ENCODE results near the gene IL9R. TPM values are rescaled to one million over a fixed set of nuclear protein-coding genes. Genes with fewer than 3 reads are reported as not detected.

The IL9R gene
- total and polyA plus RNA-seq, 10 of the 15 experiments (the other 5 are each of a cell fraction or from before 2014, with no cell fraction given), result 0.47 to 5.9 (median 2.4) TPM

DNA sequence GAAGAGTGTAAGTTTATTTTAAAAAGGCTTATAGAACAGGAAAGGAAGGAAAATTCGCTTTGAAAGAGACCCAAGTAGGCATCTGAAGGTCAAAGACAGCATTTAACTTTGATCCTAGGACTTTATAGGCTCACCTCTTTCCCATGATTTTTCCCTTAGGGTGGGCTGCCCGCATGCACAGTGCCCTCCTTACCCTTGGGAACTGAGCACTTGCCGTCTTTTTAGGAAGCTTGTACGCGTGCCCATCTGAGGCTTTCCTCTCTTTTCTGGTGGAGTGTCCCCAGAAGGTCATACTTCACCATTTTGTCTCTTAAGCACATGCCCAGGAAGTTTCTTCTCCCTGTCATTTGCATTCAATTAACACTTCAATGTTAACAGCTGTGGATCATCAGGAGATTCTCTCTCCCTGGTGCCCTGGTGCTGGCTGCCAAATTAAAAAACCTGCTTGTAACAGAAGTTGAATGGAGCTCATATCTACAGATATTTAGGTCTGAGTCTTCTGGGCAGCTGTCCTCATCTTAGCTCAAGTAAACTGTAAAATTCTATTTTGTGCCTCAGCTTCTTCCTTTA is 38.4 kb upstream of the IL9R start:
- no peaks in the 10 kb centered on the region for H3K4me1 ChIP-seq (ENCODE audit: control insufficient read depth, insufficient read depth, low read length)
- ChIA-PET RAD21 (ENCODE audit: unreplicated experiment) (no interaction called here), POLR2A (no interaction called here), CTCF (no interaction called here), SMC1A (ENCODE audit: uncharacterized antibody, unreplicated experiment) (no interaction called here)
- H4K20me1 ChIP-seq (ENCODE audit: control insufficient read depth, insufficient read depth), result no peaks in the 10 kb centered on the region
- no peaks in the 10 kb centered on the region; the same call in 2 of the 3 replicates for H3K9me3 ChIP-seq (replicated peaks; ENCODE audit: control insufficient read depth, insufficient read depth, low read length)
- WGBS (ENCODE audit: insufficient coverage, insufficient replicate concordance, low lambda C conversion rate, missing lambda C conversion rate), result 41% methylated on average over 5 of the region's 5 CpGs
- no TSS peak for BruUV-seq (replicated peaks)
- no peak overlapping the region for H2AFZ ChIP-seq (ENCODE audit: control insufficient read depth, low read depth, low read length)
- no peak overlapping the region for H3K27ac ChIP-seq (ENCODE audit: control insufficient read depth, insufficient read depth)
- intact Hi-C loops (cut with micrococcal nuclease; ENCODE audit: unreplicated experiment), result no loop called here
- in situ Hi-C loops (cut with MboI), result no loop called here
- H3K27me3 ChIP-seq (replicated peaks in 1 of 2; ENCODE audit: control insufficient read depth in 2 of 2, insufficient read depth in 2 of 2, low read length in 1 of 2), result no peaks in the 10 kb centered on the region
- DNase-seq (ENCODE audit: low read depth, low spot score), result no peak
- no peak for FAIRE-seq
- H3K4me2 ChIP-seq (ENCODE audit: control insufficient read depth, insufficient read depth), result no peak overlapping the region
- no peak for ATAC-seq
- H3K36me3 ChIP-seq (ENCODE audit: control insufficient read depth in 2 of 2, insufficient read depth in 2 of 2, low read length in 1 of 2), result no peaks in the 10 kb centered on the region
- no peak for TF ChIP-seq TAF1 (IDR thresholded peaks at IDR 0.05; ENCODE audit: borderline replicate concordance, low read depth, low read length)
- TF ChIP-seq FOXK2 (IDR thresholded peaks at IDR 0.05), result no peak
- TF ChIP-seq, protein P1, sequence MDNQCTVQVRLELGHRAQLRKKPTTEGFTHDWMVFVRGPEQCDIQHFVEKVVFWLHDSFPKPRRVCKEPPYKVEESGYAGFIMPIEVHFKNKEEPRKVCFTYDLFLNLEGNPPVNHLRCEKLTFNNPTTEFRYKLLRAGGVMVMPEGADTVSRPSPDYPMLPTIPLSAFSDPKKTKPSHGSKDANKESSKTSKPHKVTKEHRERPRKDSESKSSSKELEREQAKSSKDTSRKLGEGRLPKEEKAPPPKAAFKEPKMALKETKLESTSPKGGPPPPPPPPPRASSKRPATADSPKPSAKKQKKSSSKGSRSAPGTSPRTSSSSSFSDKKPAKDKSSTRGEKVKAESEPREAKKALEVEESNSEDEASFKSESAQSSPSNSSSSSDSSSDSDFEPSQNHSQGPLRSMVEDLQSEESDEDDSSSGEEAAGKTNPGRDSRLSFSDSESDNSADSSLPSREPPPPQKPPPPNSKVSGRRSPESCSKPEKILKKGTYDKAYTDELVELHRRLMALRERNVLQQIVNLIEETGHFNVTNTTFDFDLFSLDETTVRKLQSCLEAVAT (IDR thresholded peaks at IDR 0.05), result no peak
- TF ChIP-seq CREM (IDR thresholded peaks at IDR 0.05; ENCODE audit: low read depth), result no peak
- no peak for TF ChIP-seq CHD2 (IDR thresholded peaks at IDR 0.05; ENCODE audit: borderline replicate concordance, low read depth, low read length)
- no peak overlapping the region for H3K4me3 ChIP-seq
- H3K9ac ChIP-seq (ENCODE audit: control insufficient read depth, insufficient read depth, low read length), result no peak overlapping the region
- no peaks in the 10 kb centered on the region for H3K79me2 ChIP-seq (ENCODE audit: control insufficient read depth, insufficient read depth, low read length)

GRCh38 chrX:155962906-155963305 is 34.6 kb upstream of the IL9R start:
- Histone ChIP-seq H3K4me1 (ENCODE audit: control insufficient read depth, insufficient read depth, low read length) (no peaks in the 10 kb centered on the region), H3K4me3 (no peak overlapping the region), H3K9ac (ENCODE audit: control insufficient read depth, insufficient read depth, low read length) (no peak overlapping the region), H3K9me3 (replicated peaks; ENCODE audit: control insufficient read depth, insufficient read depth, low read length) (no peaks in the 10 kb centered on the region; the same call in 2 of the 3 replicates), H3K27ac (ENCODE audit: control insufficient read depth, insufficient read depth) (no peak overlapping the region), H3K27me3 (replicated peaks in 1 of 2; ENCODE audit: control insufficient read depth in 2 of 2, insufficient read depth in 2 of 2, low read length in 1 of 2) (no peaks in the 10 kb centered on the region), H3K36me3 (ENCODE audit: control insufficient read depth in 2 of 2, insufficient read depth in 2 of 2, low read length in 1 of 2) (no peaks in the 10 kb centered on the region), H2AFZ (ENCODE audit: control insufficient read depth, low read depth, low read length) (no peak overlapping the region), H3K79me2 (ENCODE audit: control insufficient read depth, insufficient read depth, low read length) (no peaks in the 10 kb centered on the region), H4K20me1 (ENCODE audit: control insufficient read depth, insufficient read depth) (no peaks in the 10 kb centered on the region), H3K4me2 (ENCODE audit: control insufficient read depth, insufficient read depth) (no peak overlapping the region)
- ATAC-seq (no peak), DNase-seq (ENCODE audit: low read depth, low spot score) (no peak), FAIRE-seq (no peak)
- in situ Hi-C loops (cut with MboI), result no loop called here
- ChIA-PET RAD21 (ENCODE audit: unreplicated experiment) (no interaction called here), POLR2A (no interaction called here), CTCF (no interaction called here), SMC1A (ENCODE audit: uncharacterized antibody, unreplicated experiment) (no interaction called here)
- intact Hi-C loops (cut with micrococcal nuclease; ENCODE audit: unreplicated experiment), result no loop called here
- BruUV-seq (replicated peaks), result no TSS peak
- 0% methylated on average over 1 of the region's 1 CpG for WGBS (ENCODE audit: insufficient coverage, insufficient replicate concordance, low lambda C conversion rate, missing lambda C conversion rate)
- TF ChIP-seq ZNF24 (IDR thresholded peaks at IDR 0.05), result no peak
- no peak for TF ChIP-seq HCFC1 (IDR thresholded peaks at IDR 0.05; ENCODE audit: low read length)
- no peak for TF ChIP-seq HDAC6 (IDR thresholded peaks at IDR 0.05; ENCODE audit: unreplicated experiment)
- TF ChIP-seq NBN (IDR thresholded peaks at IDR 0.05), result no peak
- no peak for TF ChIP-seq CHD1 (IDR thresholded peaks at IDR 0.05; ENCODE audit: low read depth, low read length)
- TF ChIP-seq RAD51 (IDR thresholded peaks at IDR 0.05), result no peak
- TF ChIP-seq CUX1 (IDR thresholded peaks at IDR 0.05; ENCODE audit: insufficient replicate concordance, low read depth, low read length), result no peak
- no peak for TF ChIP-seq IKZF1 (conservative IDR thresholded peaks at IDR 0.05)
- TF ChIP-seq RBBP5 (conservative IDR thresholded peaks at IDR 0.05), result no peak

Measured in GM12878 (cell line).